Measurements from ENCODE around the gene OR51F1. TPM values are rescaled to one million over a fixed set of nuclear protein-coding genes. Genes with fewer than 3 reads are reported as not detected.

OR51F1 gene
- total RNA-seq, 3 donors from 2014 or later: not detected

GRCh38 chr11:4798427-4799183 is 28.9 kb upstream of the OR51F1 start:
- no peak overlapping the region for H3K27ac ChIP-seq
- H3K9me3 ChIP-seq: no peaks in the 10 kb centered on the region
- H3K36me3 ChIP-seq: no peaks in the 10 kb centered on the region
- no peak for DNase-seq (ENCODE audit: low spot score in 2 of 2)
- TF ChIP-seq POLR2AphosphoS5 (IDR thresholded peaks at IDR 0.05) (no peak), POLR2A (IDR thresholded peaks at IDR 0.05) (no peak), CTCF (IDR thresholded peaks at IDR 0.05) (no peak)
- H3K4me3 ChIP-seq: no peak overlapping the region
- H3K27me3 ChIP-seq: no peaks in the 10 kb centered on the region
- intact Hi-C loops (cut with DNase I; ENCODE audit: low total_unique reads): loop anchor here (1.0 kb wide), 1 partner anchor 14 kb away; no protein-coding TSS in a partner anchor
- no peaks in the 10 kb centered on the region for H3K4me1 ChIP-seq

- intact Hi-C loops (cut with DNase I; ENCODE audit: low total_unique reads): no loop called here
These were observed 27.5 kb upstream of the OR51F1 start for GRCh38 chr11:4797206-4797605.

GRCh38 chr11:4782454-4782853 is 12.7 kb upstream of the OR51F1 start:
- H3K27me3 ChIP-seq: no peaks in the 10 kb centered on the region
- no peak overlapping the region for H3K27ac ChIP-seq
- no peak for DNase-seq (ENCODE audit: low spot score in 2 of 2)
- peaks cover 0 to 6% of the 10 kb centered on the region in 2 donors for H3K9me3 ChIP-seq
- no peak for TF ChIP-seq POLR2A (IDR thresholded peaks at IDR 0.05)
- no peak for TF ChIP-seq POLR2AphosphoS5 (IDR thresholded peaks at IDR 0.05)
- no peak for TF ChIP-seq CTCF (IDR thresholded peaks at IDR 0.05)
- no peaks in the 10 kb centered on the region for H3K4me1 ChIP-seq
- intact Hi-C loops (cut with DNase I; ENCODE audit: low total_unique reads): no loop called here
- no peaks in the 10 kb centered on the region for H3K36me3 ChIP-seq
- H3K4me3 ChIP-seq: no peak overlapping the region

More at GRCh38 chr11:4797206-4797605, 27.5 kb upstream of the OR51F1 start:
- no peak overlapping the region for H3K4me3 ChIP-seq
- no peaks in the 10 kb centered on the region for H3K27me3 ChIP-seq
- no peak overlapping the region for H3K27ac ChIP-seq
- TF ChIP-seq CTCF (IDR thresholded peaks at IDR 0.05): no peak
- no peak for TF ChIP-seq POLR2A (IDR thresholded peaks at IDR 0.05)
- TF ChIP-seq POLR2AphosphoS5 (IDR thresholded peaks at IDR 0.05): no peak
- H3K36me3 ChIP-seq: no peaks in the 10 kb centered on the region
- no peak for DNase-seq (ENCODE audit: low spot score in 2 of 2)
- H3K4me1 ChIP-seq: no peaks in the 10 kb centered on the region
- H3K9me3 ChIP-seq: no peaks in the 10 kb centered on the region

- intact Hi-C loops (cut with DNase I; ENCODE audit: low total_unique reads): no loop called here
- Histone ChIP-seq H3K27ac (no peak overlapping the region), H3K9me3 (no peaks in the 10 kb centered on the region), H3K4me1 (no peaks in the 10 kb centered on the region), H3K27me3 (no peaks in the 10 kb centered on the region), H3K36me3 (no peaks in the 10 kb centered on the region), H3K4me3 (no peak overlapping the region)
- no peak for DNase-seq (ENCODE audit: low spot score in 2 of 2)
- no peak for TF ChIP-seq POLR2AphosphoS5 (IDR thresholded peaks at IDR 0.05)
- TF ChIP-seq CTCF (IDR thresholded peaks at IDR 0.05): no peak
- TF ChIP-seq POLR2A (IDR thresholded peaks at IDR 0.05): no peak
These were observed 1.6 kb downstream of the OR51F1 start for GRCh38 chr11:4768094-4768493.

GRCh38 chr11:4766420-4767043 is 3.2 kb downstream of the OR51F1 start:
- TF ChIP-seq POLR2AphosphoS5 (IDR thresholded peaks at IDR 0.05): no peak
- no peak for TF ChIP-seq POLR2A (IDR thresholded peaks at IDR 0.05)
- TF ChIP-seq CTCF (IDR thresholded peaks at IDR 0.05): no peak
- H3K27ac ChIP-seq: no peak overlapping the region
- H3K4me1 ChIP-seq: no peaks in the 10 kb centered on the region
- H3K36me3 ChIP-seq: no peaks in the 10 kb centered on the region
- intact Hi-C loops (cut with DNase I; ENCODE audit: low total_unique reads): no loop called here
- H3K27me3 ChIP-seq: no peaks in the 10 kb centered on the region
- H3K9me3 ChIP-seq: no peaks in the 10 kb centered on the region
- no peak overlapping the region for H3K4me3 ChIP-seq
- DNase-seq (ENCODE audit: low spot score in 2 of 2): no peak

Data from breast epithelium (tissue), 4 donors.